Neural cell (in vitro differentiated cells): ENCODE results near the gene REEP6. TPM values are rescaled to one million over a fixed set of nuclear protein-coding genes. Genes with fewer than 3 reads are reported as not detected.
A peak's percentile ranks its signal among the peaks of the same experiment; 100 is the strongest.

Experiments used
- H2AFZ ChIP-seq: fragments of 200-600, 300-800 bp; sonication (generic), shearing (Covaris generic); 2 replicates; pipeline ENCODE4 v1.6.0; 2014; ENCODE audit warnings: low read depth, mild to moderate bottlenecking, antibody characterized with exemption, low read length, moderate library complexity
- H3F3A ChIP-seq: fragments of 200-600 bp; shearing (Covaris generic); 2 replicates; pipeline ENCODE4 v1.6.1; 2016; ENCODE audit warnings: mild to moderate bottlenecking, moderate library complexity, mixed read lengths, antibody characterized with exemption, low read length; ENCODE audit not compliant: insufficient read depth, poor library complexity, severe bottlenecking
- H3K27ac ChIP-seq: fragments of 200-600, 300-800 bp; sonication (generic), shearing (Covaris generic); 2 replicates; pipeline ENCODE4 v1.5.1; 2014; ENCODE audit warnings: mild to moderate bottlenecking, low read length, moderate library complexity
- H3K27me3 ChIP-seq: fragments of 300-800, 200-600 bp; sonication (generic), shearing (Covaris generic); 2 replicates; pipeline ENCODE4 v1.6.0; 2014; ENCODE audit warnings: mild to moderate bottlenecking, low read depth, low read length, moderate library complexity; ENCODE audit not compliant: insufficient read depth
- H3K36me3 ChIP-seq: fragments of 300-800, 200-600 bp; sonication (generic), shearing (Covaris generic); 2 replicates; pipeline ENCODE4 v1.5.1; 2014; ENCODE audit warnings: mild to moderate bottlenecking, antibody characterized with exemption, low read length, moderate library complexity; ENCODE audit not compliant: insufficient read depth
- H3K4me2 ChIP-seq: fragments of 300-800, 200-600 bp; sonication (generic), shearing (Covaris generic); 2 replicates; pipeline ENCODE4 v1.6.0; 2014; ENCODE audit warnings: mild to moderate bottlenecking, low read length
- H3K4me3 ChIP-seq: fragments of 300-800, 200-600 bp; sonication (generic), shearing (Covaris generic); 2 replicates; pipeline ENCODE4 v1.5.1; 2014; ENCODE audit warnings: mild to moderate bottlenecking, low read length, moderate library complexity
- H3K79me2 ChIP-seq: fragments of 200-600 bp; shearing (Covaris generic); replicated peaks from 2 replicates; pipeline ENCODE4 v1.6.0; 2014; ENCODE audit warnings: mild to moderate bottlenecking, low read length, moderate library complexity; ENCODE audit not compliant: insufficient read depth
- H3K9ac ChIP-seq: fragments of 300-800, 200-600 bp; sonication (generic), shearing (Covaris generic); 2 replicates; pipeline ENCODE4 v1.6.1; 2016; ENCODE audit warnings: mild to moderate bottlenecking, low read length, mixed read lengths
- H3K9me2 ChIP-seq: fragments of 200-600 bp; shearing (Covaris generic); 2 replicates; pipeline ENCODE4 v1.6.1; 2016; ENCODE audit warnings: mild to moderate bottlenecking, low read length, mixed read lengths; ENCODE audit not compliant: insufficient read depth
- H3K9me3 ChIP-seq: fragments of 200-600, 300-800 bp; sonication (generic), shearing (Covaris generic); 2 replicates; pipeline ENCODE4 v1.6.1; 2016; ENCODE audit warnings: mild to moderate bottlenecking, mixed run types, low read length, moderate library complexity, mixed read lengths
- H4K20me1 ChIP-seq: fragments of 200-600 bp; shearing (Covaris generic); 2 replicates; pipeline ENCODE4 v1.6.1; 2016; ENCODE audit warnings: mild to moderate bottlenecking, mixed run types; ENCODE audit not compliant: insufficient read depth
- EP300 ChIP-seq: fragments of 450-650 bp; conservative IDR thresholded peaks from 2 replicates; pipeline ENCODE4 v1.6.1; 2014; ENCODE audit warnings: antibody characterized with exemption, mild to moderate bottlenecking, moderate library complexity; ENCODE audit not compliant: poor library complexity, severe bottlenecking
- EZH2 ChIP-seq: fragments of 200-600, 300-800 bp; shearing (Covaris generic), sonication (generic); IDR thresholded peaks from 2 replicates; pipeline ENCODE4 v1.6.1; 2014; ENCODE audit warnings: antibody characterized with exemption, low read length, borderline replicate concordance, mild to moderate bottlenecking; ENCODE audit not compliant: insufficient read depth, poor library complexity, severe bottlenecking
- MXI1 ChIP-seq: fragments of 450-650 bp; conservative IDR thresholded peaks from 2 replicates; pipeline ENCODE4 v1.6.1; 2014; ENCODE audit warnings: antibody characterized with exemption, mild to moderate bottlenecking; ENCODE audit not compliant: poor library complexity, severe bottlenecking
- POLR2AphosphoS5 ChIP-seq: IDR thresholded peaks from 2 replicates; pipeline ENCODE4 v1.6.1; 2012
- RAD21 ChIP-seq: fragments of 450-650 bp; conservative IDR thresholded peaks from 2 replicates; pipeline ENCODE4 v1.6.1; 2014; ENCODE audit warnings: antibody characterized with exemption, mild to moderate bottlenecking, moderate library complexity
- SMC3 ChIP-seq: fragments of 450-650 bp; conservative IDR thresholded peaks from 2 replicates; pipeline ENCODE4 v1.6.1; 2014; ENCODE audit warnings: antibody characterized with exemption, mild to moderate bottlenecking, moderate library complexity; ENCODE audit not compliant: poor library complexity
- TAF1 ChIP-seq: IDR thresholded peaks from 2 replicates; pipeline ENCODE4 v1.6.1; 2012; ENCODE audit warnings: low read depth
- polyA plus RNA-seq: library from polyadenylated mRNA; depleted of rRNA; stranded (reverse); fragments of >200 nt; gene quantifications from 2 replicates; pipeline ENCODE4 v1.2.3, GENCODE V29; 2014
- TF ChIP-seq, protein P1 (sequence below): IDR thresholded peaks from 2 replicates; pipeline ENCODE4 v1.6.1; 2012; ENCODE audit warnings: borderline replicate concordance
- TF ChIP-seq, protein P2 (sequence below): fragments of 450-650 bp; IDR thresholded peaks from 2 replicates; pipeline ENCODE4 v1.5.1; 2014; ENCODE audit warnings: antibody characterized with exemption, mild to moderate bottlenecking, moderate library complexity; ENCODE audit not compliant: poor library complexity, severe bottlenecking

Gene REEP6
- polyA plus RNA-seq, 1 donor from 2014 or later, result 10.7 TPM

DNA sequence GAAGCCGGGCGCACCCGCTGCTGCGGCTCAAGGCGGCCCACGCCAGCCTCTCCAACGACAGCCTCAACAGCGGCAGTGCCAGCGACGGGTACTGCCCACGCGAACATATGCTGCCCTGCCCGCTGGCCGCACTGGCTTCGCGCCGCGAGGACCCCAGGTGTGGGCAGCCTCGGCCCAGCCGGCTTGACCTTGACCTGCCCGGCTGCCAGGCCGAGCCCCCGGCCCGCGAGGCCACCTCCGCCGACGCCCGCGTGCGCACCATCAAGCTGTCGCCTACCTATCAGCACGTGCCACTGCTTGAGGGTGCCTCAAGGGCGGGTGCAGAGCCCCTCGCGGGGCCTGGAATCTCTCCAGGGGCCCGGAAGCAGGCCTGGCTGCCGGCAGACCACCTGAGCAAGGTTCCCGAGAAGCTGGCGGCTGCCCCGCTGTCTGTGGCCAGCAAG lies 24.9 kb upstream of the REEP6 start:
- Histone ChIP-seq H3F3A (no peaks in the 10 kb centered on the region), H4K20me1 (peaks cover 39% of the 10 kb centered on the region), H3K4me2 (no peak overlapping the region), H3K79me2 (peaks cover 5% of the 10 kb centered on the region), H3K27ac (no peak overlapping the region), H3K27me3 (no peaks in the 10 kb centered on the region), H3K36me3 (no peaks in the 10 kb centered on the region), H3K9me3 (no peaks in the 10 kb centered on the region), H3K9ac (no peak overlapping the region), H3K9me2 (no peaks in the 10 kb centered on the region), H3K4me3 (no peak overlapping the region), H2AFZ (no peak overlapping the region)
- TF ChIP-seq EP300 (no peak), EZH2 (no peak), POLR2AphosphoS5 (no peak), TAF1 (no peak), MXI1 (no peak), SMC3 (no peak), RAD21 (no peak)
- TF ChIP-seq, protein P1, sequence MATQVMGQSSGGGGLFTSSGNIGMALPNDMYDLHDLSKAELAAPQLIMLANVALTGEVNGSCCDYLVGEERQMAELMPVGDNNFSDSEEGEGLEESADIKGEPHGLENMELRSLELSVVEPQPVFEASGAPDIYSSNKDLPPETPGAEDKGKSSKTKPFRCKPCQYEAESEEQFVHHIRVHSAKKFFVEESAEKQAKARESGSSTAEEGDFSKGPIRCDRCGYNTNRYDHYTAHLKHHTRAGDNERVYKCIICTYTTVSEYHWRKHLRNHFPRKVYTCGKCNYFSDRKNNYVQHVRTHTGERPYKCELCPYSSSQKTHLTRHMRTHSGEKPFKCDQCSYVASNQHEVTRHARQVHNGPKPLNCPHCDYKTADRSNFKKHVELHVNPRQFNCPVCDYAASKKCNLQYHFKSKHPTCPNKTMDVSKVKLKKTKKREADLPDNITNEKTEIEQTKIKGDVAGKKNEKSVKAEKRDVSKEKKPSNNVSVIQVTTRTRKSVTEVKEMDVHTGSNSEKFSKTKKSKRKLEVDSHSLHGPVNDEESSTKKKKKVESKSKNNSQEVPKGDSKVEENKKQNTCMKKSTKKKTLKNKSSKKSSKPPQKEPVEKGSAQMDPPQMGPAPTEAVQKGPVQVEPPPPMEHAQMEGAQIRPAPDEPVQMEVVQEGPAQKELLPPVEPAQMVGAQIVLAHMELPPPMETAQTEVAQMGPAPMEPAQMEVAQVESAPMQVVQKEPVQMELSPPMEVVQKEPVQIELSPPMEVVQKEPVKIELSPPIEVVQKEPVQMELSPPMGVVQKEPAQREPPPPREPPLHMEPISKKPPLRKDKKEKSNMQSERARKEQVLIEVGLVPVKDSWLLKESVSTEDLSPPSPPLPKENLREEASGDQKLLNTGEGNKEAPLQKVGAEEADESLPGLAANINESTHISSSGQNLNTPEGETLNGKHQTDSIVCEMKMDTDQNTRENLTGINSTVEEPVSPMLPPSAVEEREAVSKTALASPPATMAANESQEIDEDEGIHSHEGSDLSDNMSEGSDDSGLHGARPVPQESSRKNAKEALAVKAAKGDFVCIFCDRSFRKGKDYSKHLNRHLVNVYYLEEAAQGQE, result no peak
- TF ChIP-seq, protein P2, sequence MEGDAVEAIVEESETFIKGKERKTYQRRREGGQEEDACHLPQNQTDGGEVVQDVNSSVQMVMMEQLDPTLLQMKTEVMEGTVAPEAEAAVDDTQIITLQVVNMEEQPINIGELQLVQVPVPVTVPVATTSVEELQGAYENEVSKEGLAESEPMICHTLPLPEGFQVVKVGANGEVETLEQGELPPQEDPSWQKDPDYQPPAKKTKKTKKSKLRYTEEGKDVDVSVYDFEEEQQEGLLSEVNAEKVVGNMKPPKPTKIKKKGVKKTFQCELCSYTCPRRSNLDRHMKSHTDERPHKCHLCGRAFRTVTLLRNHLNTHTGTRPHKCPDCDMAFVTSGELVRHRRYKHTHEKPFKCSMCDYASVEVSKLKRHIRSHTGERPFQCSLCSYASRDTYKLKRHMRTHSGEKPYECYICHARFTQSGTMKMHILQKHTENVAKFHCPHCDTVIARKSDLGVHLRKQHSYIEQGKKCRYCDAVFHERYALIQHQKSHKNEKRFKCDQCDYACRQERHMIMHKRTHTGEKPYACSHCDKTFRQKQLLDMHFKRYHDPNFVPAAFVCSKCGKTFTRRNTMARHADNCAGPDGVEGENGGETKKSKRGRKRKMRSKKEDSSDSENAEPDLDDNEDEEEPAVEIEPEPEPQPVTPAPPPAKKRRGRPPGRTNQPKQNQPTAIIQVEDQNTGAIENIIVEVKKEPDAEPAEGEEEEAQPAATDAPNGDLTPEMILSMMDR, result no peak

DNA sequence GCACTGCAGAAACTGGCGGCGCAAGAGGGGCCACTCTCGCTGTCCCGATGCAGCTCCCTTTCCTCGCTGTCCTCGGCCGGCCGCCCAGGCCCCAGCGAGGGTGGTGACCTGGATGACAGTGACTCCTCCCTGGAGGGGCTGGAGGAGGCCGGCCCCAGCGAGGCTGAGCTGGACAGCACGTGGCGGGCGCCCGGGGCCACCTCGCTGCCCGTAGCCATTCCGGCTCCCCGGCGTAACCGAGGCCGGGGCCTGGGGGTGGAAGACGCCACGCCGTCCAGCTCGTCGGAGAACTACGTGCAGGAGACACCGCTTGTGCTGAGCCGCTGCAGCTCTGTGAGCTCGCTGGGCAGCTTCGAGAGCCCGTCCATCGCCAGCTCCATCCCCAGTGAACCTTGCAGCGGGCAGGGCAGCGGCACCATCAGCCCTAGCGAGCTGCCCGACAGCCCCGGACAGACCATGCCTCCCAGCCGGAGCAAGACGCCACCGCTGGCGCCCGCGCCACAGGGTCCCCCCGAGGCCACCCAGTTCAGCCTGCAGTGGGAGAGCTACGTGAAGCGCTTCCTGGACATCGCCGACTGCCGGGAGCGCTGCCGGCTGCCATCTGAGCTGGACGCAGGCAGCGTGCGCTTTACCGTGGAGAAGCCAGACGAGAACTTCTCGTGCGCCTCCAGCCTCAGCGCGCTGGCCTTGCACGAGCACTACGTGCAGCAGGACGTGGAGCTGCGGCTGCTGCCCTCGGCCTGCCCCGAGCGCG lies 24.3 kb upstream of the REEP6 start:
- Histone ChIP-seq H3K9ac (no peak overlapping the region), H3K36me3 (no peaks in the 10 kb centered on the region), H3K27ac (no peak overlapping the region), H3K4me2 (no peak overlapping the region), H4K20me1 (peaks cover 44% of the 10 kb centered on the region), H3K27me3 (no peaks in the 10 kb centered on the region), H3K79me2 (peaks cover 5% of the 10 kb centered on the region), H2AFZ (no peak overlapping the region), H3K9me2 (no peaks in the 10 kb centered on the region), H3K4me3 (no peak overlapping the region), H3K9me3 (no peaks in the 10 kb centered on the region), H3F3A (no peaks in the 10 kb centered on the region)
- peak; percentile 8 for TF ChIP-seq POLR2AphosphoS5
- TF ChIP-seq RAD21, result no peak
